ENCODE results near the gene CBFA2T3.

The CBFA2T3 gene

DNA sequence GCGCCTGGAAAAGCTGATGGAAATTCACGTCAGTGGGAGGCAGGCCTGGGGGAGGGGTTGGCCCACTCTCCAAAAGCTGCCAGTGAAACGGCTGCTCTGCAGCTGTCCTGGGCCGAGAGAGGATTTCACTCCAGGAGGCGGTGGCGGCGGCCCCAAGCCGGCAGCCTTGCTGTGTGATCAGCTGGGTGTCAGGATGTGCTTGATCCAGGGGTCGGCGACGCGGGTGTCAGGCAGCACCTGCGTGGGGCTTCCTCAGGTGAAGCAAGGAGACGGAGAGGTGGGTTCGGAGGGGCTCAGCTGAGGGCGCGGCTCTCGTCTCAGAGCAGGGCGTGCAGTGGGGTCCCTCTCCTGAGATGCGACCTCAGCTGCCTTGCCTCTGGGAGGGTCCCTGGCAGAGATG, 7.0 kb downstream of the CBFA2T3 start:
- Histone ChIP-seq H3K36me3 (ENCODE audit: control insufficient read depth in 1 of 2, insufficient read depth in 2 of 2, low read length in 2 of 2) (no peaks in the 10 kb centered on the region), H3K4me3 (ENCODE audit: low read depth in 1 of 2, low read length in 2 of 2) (no peak overlapping the region), H3K4me1 (ENCODE audit: control insufficient read depth in 1 of 2, insufficient read depth in 2 of 2, low read length in 2 of 2) (peaks cover 0 to 19% of the 10 kb centered on the region in 2 donors), H3K27me3 (ENCODE audit: low read depth, low read length) (no peaks in the 10 kb centered on the region), H3K27ac (ENCODE audit: low read length) (no peak overlapping the region), H3K9me3 (ENCODE audit: control insufficient read depth in 1 of 2, low read length in 2 of 2) (no peaks in the 10 kb centered on the region)

DNA sequence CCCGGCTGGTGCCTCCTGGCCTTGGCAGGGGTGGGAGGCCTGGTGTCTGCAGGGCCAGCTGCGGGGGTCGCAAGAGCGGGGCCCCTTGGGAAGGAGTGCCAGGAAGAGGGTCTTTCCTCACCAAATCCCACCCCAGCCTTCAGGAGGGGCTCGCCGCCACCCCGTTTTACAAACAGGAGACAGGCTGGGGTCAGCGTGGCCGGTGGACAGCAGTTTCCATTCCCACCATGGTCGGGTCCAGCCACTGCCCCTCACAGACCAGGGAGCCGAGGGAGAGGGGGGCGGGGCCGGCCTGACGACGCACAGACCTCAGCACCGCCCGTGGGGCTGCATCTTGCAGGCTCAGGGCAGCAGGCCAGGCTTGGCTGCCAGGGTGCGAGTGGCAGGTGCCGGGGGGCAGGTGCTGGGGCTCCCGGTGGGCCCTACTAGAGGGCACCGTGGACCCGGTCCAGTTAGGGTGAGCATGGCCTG, 7.6 kb downstream of the CBFA2T3 start:
- Histone ChIP-seq H3K27ac (ENCODE audit: low read length) (no peak overlapping the region), H3K9me3 (ENCODE audit: control insufficient read depth in 1 of 2, low read length in 2 of 2) (no peaks in the 10 kb centered on the region), H3K36me3 (ENCODE audit: control insufficient read depth in 1 of 2, insufficient read depth in 2 of 2, low read length in 2 of 2) (no peaks in the 10 kb centered on the region), H3K4me3 (ENCODE audit: low read depth in 1 of 2, low read length in 2 of 2) (no peak overlapping the region), H3K27me3 (ENCODE audit: low read depth, low read length) (no peaks in the 10 kb centered on the region), H3K4me1 (ENCODE audit: control insufficient read depth in 1 of 2, insufficient read depth in 2 of 2, low read length in 2 of 2) (peaks cover 0 to 19% of the 10 kb centered on the region in 2 donors)

DNA sequence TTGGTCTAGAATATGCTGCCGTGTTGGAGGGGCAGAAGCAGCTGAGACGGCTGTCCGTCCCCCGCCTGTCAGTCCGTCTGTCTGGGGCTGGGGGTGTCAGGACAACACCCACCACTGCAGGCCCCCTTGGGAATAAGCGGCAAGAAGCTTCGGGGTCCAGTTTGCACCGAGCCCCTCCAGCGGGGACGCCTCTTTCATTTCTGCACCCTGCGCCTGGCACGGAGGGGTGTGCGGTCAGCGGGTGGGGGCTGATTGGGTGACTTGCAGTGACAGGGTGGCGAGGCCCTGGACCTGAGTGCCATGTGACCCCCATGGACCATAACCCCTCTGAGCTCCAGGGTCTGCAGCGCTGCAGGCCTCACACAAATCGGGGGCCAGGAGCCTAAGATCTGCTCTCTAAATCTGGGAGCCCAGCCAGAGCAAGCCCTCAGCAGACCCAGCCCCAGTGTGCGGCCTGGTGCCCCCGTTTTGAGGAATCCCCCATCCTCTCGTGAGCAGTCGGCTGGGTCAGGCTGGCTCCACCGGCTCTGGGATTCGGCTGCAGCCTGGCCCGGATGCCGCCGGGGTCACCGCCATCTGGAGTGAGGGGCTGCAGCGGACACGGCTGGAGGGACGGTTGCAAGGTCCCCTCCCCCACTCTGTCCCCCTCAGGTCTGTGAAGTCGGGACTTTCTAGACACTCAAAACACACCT, 8.3 kb downstream of the CBFA2T3 start:
- Histone ChIP-seq H3K4me1 (ENCODE audit: control insufficient read depth in 1 of 2, insufficient read depth in 2 of 2, low read length in 2 of 2) (peaks cover 0 to 19% of the 10 kb centered on the region in 2 donors), H3K4me3 (ENCODE audit: low read depth in 1 of 2, low read length in 2 of 2) (no peak overlapping the region), H3K27me3 (ENCODE audit: low read depth, low read length) (no peaks in the 10 kb centered on the region), H3K9me3 (ENCODE audit: control insufficient read depth in 1 of 2, low read length in 2 of 2) (no peaks in the 10 kb centered on the region), H3K27ac (ENCODE audit: low read length) (no peak overlapping the region), H3K36me3 (ENCODE audit: control insufficient read depth in 1 of 2, insufficient read depth in 2 of 2, low read length in 2 of 2) (no peaks in the 10 kb centered on the region)

DNA sequence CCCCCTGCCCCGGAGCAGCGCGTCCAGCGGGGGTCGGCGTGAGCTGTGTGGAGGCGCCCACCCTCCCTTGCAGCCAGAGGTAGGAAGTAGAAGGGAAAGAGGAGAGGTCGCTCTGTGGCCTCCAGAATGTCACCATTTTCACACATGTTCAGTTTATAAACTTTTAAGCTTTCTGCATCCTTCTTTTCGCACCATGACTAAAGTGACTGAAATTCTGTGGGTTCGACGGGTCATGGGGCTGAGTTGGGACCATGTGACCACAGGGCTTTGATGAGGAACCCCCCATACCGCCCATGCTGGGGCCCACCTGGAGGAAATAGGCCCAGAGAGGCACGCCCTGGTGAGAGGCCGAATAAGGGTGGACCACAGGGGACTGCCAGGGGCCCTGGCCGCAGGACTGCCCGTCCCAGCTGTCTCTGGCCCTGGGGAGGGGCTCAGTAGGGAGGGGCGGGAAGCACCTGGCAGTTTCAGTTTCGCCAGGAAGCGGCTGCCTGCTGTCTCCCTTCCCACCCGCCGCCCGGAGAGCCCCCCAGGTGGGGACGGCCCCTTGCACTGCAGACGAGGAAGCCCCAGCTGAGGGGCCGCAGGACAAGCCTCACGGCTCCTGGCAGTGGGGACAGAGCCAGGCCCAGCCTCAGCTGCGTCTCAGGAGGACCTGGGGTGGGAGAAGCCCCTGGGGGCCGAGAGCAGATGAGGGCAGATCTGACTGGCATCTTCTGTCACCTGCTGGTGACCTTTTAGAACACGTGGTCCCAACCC, 9.0 kb downstream of the CBFA2T3 start:
- Histone ChIP-seq H3K27ac (ENCODE audit: low read length) (no peak overlapping the region), H3K9me3 (ENCODE audit: control insufficient read depth in 1 of 2, low read length in 2 of 2) (no peaks in the 10 kb centered on the region), H3K4me1 (ENCODE audit: control insufficient read depth in 1 of 2, insufficient read depth in 2 of 2, low read length in 2 of 2) (peaks cover 0 to 15% of the 10 kb centered on the region in 2 donors), H3K36me3 (ENCODE audit: control insufficient read depth in 1 of 2, insufficient read depth in 2 of 2, low read length in 2 of 2) (no peaks in the 10 kb centered on the region), H3K27me3 (ENCODE audit: low read depth, low read length) (no peaks in the 10 kb centered on the region), H3K4me3 (ENCODE audit: low read depth in 1 of 2, low read length in 2 of 2) (no peak overlapping the region)

DNA sequence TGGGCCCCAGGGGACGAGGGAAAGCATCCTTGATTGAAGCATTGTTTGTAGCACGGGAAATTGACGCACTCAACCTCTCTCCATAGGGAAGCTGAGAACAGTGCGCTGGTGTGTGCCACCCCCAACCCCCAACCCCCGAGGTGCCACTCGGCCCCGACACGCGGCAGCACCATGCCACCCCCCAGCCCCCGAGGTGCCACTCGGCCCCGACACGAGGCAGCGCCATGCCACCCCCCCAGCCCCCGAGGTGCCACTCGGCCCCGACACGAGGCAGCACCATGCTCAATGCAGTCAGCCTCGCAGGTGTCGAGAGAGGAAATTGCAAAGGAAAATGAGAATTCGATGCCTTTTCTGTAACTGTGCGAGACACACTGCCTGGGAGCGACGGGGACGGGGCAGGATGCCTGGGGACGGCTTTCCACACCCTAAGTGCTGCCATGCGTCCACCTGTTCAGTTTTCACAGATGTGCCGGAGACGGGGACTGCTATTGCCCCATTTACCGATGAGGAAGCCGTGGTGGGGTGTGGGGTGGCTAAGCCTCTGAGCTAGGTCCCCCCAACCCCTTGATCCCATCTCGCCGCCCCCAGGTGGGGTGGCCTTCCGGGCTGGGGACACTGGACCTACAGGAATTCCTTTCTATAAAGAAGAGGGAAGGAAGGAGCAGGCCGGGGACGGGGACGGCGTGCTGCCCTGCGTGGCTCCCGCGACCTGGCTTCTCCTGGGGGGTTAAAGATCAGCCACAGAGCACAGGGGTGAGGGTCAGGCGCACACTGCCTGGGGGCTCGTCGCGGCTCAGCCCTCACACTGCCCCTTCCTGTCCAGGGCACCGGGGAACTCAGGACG, 9.8 kb downstream of the CBFA2T3 start:
- Histone ChIP-seq H3K36me3 (ENCODE audit: control insufficient read depth in 1 of 2, insufficient read depth in 2 of 2, low read length in 2 of 2) (no peaks in the 10 kb centered on the region), H3K27ac (ENCODE audit: low read length) (no peak overlapping the region), H3K27me3 (ENCODE audit: low read depth, low read length) (no peaks in the 10 kb centered on the region), H3K4me1 (ENCODE audit: control insufficient read depth in 1 of 2, insufficient read depth in 2 of 2, low read length in 2 of 2) (peaks cover 0 to 10% of the 10 kb centered on the region in 2 donors), H3K4me3 (ENCODE audit: low read depth in 1 of 2, low read length in 2 of 2) (no peak overlapping the region), H3K9me3 (ENCODE audit: control insufficient read depth in 1 of 2, low read length in 2 of 2) (no peaks in the 10 kb centered on the region)

DNA sequence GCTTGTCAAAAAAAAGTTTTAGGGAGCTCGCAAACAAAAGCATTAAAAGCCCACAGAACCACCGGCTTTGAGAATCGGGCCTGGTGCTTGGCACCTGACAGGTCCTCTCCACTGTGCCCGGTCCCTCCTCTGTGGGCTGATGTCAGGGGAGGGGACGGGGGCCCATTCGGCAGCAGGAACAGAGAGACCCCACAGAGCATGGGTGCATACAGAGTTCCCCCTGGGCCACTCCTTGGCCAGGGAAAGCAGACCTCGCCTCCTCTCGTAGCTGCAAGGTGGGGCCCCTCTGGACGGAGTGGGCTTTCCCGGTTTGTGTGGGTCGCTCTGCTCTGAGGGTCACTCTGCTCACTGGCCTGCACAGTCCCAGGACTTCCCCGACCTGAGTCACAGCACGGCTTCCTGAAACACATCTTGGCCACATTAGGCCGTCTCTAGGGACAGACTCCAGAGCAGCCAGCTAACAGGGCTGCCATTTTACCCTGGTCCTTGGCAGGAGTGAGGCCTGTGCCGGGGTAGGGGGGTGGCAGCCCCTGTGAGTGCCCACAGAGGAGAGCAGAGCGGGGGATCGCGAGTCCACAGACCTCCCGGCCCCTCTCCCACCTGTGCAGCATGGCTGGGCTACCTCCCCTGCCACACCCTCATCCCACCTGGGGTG, 11.1 kb downstream of the CBFA2T3 start:
- Histone ChIP-seq H3K4me1 (ENCODE audit: control insufficient read depth in 1 of 2, insufficient read depth in 2 of 2, low read length in 2 of 2) (peaks cover 0 to 10% of the 10 kb centered on the region in 2 donors), H3K27ac (ENCODE audit: low read length) (no peak overlapping the region), H3K36me3 (ENCODE audit: control insufficient read depth in 1 of 2, insufficient read depth in 2 of 2, low read length in 2 of 2) (no peaks in the 10 kb centered on the region), H3K9me3 (ENCODE audit: control insufficient read depth in 1 of 2, low read length in 2 of 2) (no peaks in the 10 kb centered on the region), H3K4me3 (ENCODE audit: low read depth in 1 of 2, low read length in 2 of 2) (no peak overlapping the region), H3K27me3 (ENCODE audit: low read depth, low read length) (no peaks in the 10 kb centered on the region)

DNA sequence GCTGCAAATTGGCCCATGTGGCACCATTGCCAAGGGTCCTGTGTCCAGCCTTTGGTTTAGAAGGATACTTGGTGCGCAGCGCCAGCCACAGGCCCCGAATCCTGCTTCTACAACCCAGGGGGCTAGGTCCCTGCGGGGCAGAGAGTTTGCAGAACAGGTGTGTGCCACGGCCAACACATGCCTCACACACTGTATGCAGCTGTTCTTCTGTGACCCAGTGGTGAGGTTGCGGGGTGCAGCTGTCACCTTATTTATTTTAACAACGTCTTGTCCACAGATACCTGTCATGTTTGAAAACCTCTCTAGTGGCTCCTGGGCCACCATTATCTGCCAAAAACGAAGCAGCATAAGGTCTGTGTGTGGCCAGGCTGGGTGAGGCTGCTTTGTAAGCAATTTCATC, 11.6 kb downstream of the CBFA2T3 start:
- peaks cover 0 to 10% of the 10 kb centered on the region in 2 donors for H3K4me1 ChIP-seq (ENCODE audit: control insufficient read depth in 1 of 2, insufficient read depth in 2 of 2, low read length in 2 of 2)
- H3K27ac ChIP-seq (ENCODE audit: low read length), result no peak overlapping the region
- no peaks in the 10 kb centered on the region for H3K27me3 ChIP-seq (ENCODE audit: low read depth, low read length)
- no peaks in the 10 kb centered on the region for H3K36me3 ChIP-seq (ENCODE audit: control insufficient read depth in 1 of 2, insufficient read depth in 2 of 2, low read length in 2 of 2)
- no peaks in the 10 kb centered on the region for H3K9me3 ChIP-seq (ENCODE audit: control insufficient read depth in 1 of 2, low read length in 2 of 2)
- no peak overlapping the region for H3K4me3 ChIP-seq (ENCODE audit: low read depth in 1 of 2, low read length in 2 of 2)

DNA sequence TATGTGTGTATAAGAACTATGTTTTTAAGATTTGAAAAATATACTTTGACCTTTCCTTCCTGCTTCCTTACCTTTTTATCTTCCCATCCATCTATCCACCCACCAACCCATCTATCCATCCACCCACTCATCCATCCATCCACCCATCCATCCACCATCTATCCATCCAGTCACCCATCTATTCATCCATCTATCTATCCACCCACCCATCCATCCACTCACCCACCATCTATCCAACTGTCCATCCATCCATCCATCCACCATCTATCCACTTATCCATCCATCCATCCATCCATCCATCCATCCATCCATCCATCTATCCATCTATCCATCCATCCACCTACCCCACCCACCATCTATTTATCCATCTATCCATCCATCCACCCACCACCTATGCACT, 12.4 kb downstream of the CBFA2T3 start:
- H3K4me3 ChIP-seq (ENCODE audit: low read depth in 1 of 2, low read length in 2 of 2), result no peak overlapping the region
- H3K36me3 ChIP-seq (ENCODE audit: control insufficient read depth in 1 of 2, insufficient read depth in 2 of 2, low read length in 2 of 2), result no peaks in the 10 kb centered on the region
- H3K27me3 ChIP-seq (ENCODE audit: low read depth, low read length), result no peaks in the 10 kb centered on the region
- no peaks in the 10 kb centered on the region for H3K9me3 ChIP-seq (ENCODE audit: control insufficient read depth in 1 of 2, low read length in 2 of 2)
- peaks cover 0 to 10% of the 10 kb centered on the region in 2 donors for H3K4me1 ChIP-seq (ENCODE audit: control insufficient read depth in 1 of 2, insufficient read depth in 2 of 2, low read length in 2 of 2)
- no peak overlapping the region for H3K27ac ChIP-seq (ENCODE audit: low read length)

DNA sequence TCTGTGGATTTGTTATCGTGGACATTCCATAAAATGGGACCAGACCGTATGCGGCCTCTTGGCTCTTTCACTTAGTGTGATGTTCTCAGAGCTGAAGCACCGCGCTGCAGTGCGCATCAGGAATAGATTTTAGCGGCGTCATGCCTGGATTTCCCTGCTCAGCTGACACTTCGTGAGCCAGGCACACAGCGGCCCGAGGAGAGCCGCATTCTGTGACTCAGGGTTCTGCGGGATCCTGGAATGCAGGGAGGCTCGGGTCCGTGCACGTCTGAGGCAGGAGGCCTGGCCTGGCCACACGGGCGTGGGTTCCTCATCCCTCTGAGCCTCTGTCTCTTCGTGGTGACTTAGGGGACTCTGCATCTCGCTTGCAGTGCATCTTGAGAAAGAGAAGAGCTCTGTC, 13.4 kb downstream of the CBFA2T3 start:
- peaks cover 0 to 10% of the 10 kb centered on the region in 2 donors for H3K4me1 ChIP-seq (ENCODE audit: control insufficient read depth in 1 of 2, insufficient read depth in 2 of 2, low read length in 2 of 2)
- no peaks in the 10 kb centered on the region for H3K27me3 ChIP-seq (ENCODE audit: low read depth, low read length)
- H3K36me3 ChIP-seq (ENCODE audit: control insufficient read depth in 1 of 2, insufficient read depth in 2 of 2, low read length in 2 of 2), result no peaks in the 10 kb centered on the region

DNA sequence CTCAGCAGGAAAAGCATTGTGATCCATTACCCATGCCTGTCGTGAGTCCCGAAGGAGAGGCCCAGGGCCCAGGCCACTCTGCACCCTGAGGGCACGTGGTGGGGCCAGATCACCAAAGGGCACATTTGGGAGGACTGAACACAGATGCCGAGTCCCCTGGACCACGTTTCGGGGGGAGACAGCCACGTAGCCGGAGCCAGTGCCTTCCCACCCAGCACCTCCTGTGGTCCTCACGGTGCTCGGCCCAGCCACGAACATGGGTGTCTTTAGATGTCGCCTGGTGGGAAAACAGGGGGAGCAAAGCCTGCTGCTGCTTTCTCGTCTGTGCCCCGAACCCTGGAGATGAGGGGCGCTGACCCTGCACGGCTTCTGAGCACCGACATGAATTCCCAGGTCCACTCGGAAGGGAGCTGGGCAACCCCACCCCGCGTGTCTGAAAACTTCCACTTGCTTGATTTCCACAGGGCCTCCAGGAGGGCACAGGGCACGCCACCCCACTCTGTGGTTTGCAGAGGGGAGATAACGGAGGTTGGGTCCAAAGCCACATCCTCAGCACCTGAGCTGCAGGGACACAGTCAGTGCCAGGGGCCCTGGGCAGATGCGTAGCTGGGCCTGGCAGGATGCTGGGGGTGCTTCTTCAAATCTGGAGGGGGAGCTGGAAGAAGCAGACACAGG, 14.4 kb downstream of the CBFA2T3 start:
- no peaks in the 10 kb centered on the region for H3K9me3 ChIP-seq (ENCODE audit: control insufficient read depth in 1 of 2, low read length in 2 of 2)
- no peak overlapping the region for H3K4me3 ChIP-seq (ENCODE audit: low read depth in 1 of 2, low read length in 2 of 2)
- peaks cover 0 to under 1% of the 10 kb centered on the region in 2 donors for H3K4me1 ChIP-seq (ENCODE audit: control insufficient read depth in 1 of 2, insufficient read depth in 2 of 2, low read length in 2 of 2)
- H3K36me3 ChIP-seq (ENCODE audit: control insufficient read depth in 1 of 2, insufficient read depth in 2 of 2, low read length in 2 of 2), result no peaks in the 10 kb centered on the region
- no peak overlapping the region for H3K27ac ChIP-seq (ENCODE audit: low read length)
- H3K27me3 ChIP-seq (ENCODE audit: low read depth, low read length), result no peaks in the 10 kb centered on the region

More for the DNA sequence above, 13.4 kb downstream of the CBFA2T3 start:
- no peaks in the 10 kb centered on the region for H3K9me3 ChIP-seq (ENCODE audit: control insufficient read depth in 1 of 2, low read length in 2 of 2)
- no peak overlapping the region for H3K4me3 ChIP-seq (ENCODE audit: low read depth in 1 of 2, low read length in 2 of 2)
- no peak overlapping the region for H3K27ac ChIP-seq (ENCODE audit: low read length)

Measured in muscle layer of duodenum (tissue), 2 donors.